GM18951 (cell line): ENCODE data around the gene PTPRK.

Experiments
- POLR2A ChIP-seq: IDR thresholded peaks from 4 replicates; pipeline ENCODE4 v1.6.1; 2011; ENCODE audit warnings: mild to moderate bottlenecking; ENCODE audit not compliant: insufficient read length, insufficient read depth; ENCODE audit errors: extremely low read depth
- in situ Hi-C: fragments of 300-500 bp; cut with MboI; formaldehyde crosslinking; loops from one replicate; pipeline ENCODE4 v1.12.0; 2022; ENCODE audit warnings: low sequenced_read_pairs, mixed read lengths, inconsistent platforms; ENCODE audit not compliant: unreplicated experiment

PTPRK gene

DNA sequence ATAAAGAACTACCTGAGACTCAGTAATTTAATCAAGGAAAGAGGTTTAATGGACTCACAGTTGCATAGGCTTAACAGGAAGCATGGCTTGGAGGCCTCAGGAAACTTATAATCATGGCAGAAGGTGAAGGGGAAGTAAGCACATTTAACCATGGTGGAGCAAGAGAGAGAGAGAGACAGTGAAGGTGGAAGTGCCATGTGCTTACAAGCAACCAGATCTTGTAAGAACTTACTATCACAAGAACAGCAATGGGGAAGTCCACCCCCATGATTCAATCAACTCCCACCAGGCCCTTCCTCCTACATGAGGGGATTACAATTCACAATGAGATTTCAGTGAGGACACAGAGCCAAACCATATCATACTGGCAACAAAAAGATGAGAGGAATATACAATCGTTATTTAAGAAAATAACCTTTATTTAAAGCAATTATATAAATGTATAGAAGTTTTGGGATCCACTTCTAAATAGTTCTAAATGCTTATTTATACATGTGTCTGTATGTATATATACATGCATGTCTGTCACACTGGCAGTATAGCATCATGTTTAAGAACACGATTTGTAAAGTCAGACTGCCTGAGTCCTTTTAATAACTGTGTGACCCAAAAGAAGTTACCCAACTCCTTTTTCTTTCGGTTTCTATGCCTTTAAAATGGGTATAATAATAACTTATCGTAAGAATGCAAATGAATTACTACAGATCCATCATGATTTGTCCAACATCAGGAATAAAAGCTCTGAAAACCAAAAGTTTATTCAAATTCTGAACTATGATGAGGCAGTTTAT, 363.9 kb downstream of the PTPRK start:
- in situ Hi-C loops: no loop called here
- TF ChIP-seq POLR2A: no peak

DNA sequence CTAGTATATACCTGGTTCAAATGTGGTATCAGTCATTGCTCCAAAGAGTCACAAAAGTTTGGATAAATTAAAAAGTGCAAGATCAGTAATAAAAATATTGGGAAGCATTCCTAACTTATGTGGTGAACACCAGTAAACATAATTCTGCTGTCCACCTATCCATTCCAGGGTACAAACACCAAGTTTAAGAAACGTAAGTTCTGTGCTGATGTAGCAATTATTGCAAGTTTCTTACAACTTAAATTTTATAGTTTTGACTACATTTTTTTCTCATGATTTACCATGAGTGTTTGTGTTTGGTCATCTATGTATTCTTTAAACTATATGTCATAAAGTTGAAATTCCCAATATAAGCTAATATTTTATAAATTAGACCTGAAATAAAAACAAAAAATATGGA, 364.6 kb downstream of the PTPRK start:
- no peak for TF ChIP-seq POLR2A
- in situ Hi-C loops: no loop called here

DNA sequence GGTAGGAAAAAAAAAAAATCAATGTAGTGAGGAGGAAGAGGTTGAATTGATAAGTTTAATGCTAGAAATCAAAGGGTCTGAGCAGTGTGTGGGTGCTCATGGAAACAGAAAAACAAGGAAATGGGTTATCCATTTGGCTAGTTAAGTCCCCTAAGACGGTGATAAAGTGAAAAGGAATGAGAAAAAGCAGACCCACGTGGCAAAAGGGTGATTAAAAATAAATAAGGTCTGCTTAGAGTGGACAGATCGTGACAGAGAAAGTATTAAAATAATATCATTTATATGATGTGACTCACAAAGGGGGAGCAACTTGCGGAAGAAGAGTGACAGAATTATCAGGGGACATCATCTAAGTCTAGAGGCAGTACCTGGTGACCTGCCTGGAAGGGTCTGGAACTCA, 367.8 kb downstream of the PTPRK start:
- TF ChIP-seq POLR2A: no peak
- in situ Hi-C loops: no loop called here

DNA sequence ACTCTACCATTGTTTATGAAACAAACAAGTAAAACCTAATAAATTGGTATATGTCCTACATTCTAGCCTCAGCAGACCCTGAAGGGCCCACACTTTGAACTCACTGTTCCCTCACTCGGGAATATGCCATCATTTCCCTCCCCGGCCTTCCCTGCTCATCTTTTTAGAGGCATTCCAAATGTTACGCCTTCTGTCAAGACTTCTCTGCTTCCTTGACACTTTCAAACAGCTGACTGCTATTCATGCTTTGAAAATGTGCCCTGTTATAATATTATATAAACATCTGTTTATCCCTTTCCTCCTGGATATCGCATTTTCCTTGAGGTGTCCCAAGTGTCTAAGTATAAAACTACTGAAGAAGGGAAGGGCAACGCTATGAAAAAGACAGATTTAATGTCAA, 370.0 kb downstream of the PTPRK start:
- TF ChIP-seq POLR2A: no peak
- in situ Hi-C loops: no loop called here

DNA sequence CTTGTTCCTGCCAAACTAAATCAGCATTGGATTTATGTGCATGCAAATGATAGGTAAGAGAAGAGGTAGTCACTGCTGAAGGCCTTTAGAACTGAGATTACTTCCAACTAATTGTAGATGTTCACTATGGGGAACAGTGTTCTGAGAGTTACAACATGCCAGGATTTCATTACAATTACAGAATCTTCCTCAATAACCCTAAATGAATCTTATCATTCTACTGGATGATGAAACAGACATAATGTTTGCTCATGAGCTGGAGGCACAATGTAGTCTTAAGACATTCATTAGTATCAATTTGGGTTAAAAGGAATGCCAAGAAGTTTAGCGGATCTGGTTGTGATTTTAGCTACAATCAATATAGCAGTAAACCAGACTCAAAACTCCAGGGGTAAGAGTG, 370.6 kb downstream of the PTPRK start:
- in situ Hi-C loops: no loop called here
- TF ChIP-seq POLR2A: no peak

DNA sequence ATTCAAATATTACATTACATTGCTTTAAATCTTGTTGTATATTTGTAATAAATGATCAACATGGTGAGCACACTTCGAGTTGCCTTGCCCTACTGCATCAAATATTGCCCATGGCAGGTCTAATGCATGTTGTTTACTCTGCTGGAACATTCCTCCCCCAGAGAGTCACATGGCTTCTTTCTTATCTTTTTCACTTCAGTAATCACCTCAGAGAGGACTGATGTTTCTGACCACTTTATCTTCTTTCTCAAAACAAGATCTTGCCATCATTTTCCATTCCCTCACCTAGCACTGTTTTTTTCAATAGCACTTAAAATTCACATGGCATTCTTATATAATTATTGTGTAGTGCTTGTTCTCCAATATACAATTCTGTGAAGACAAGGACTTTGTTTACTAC, 376.1 kb downstream of the PTPRK start:
- in situ Hi-C loops: no loop called here
- TF ChIP-seq POLR2A: no peak

DNA sequence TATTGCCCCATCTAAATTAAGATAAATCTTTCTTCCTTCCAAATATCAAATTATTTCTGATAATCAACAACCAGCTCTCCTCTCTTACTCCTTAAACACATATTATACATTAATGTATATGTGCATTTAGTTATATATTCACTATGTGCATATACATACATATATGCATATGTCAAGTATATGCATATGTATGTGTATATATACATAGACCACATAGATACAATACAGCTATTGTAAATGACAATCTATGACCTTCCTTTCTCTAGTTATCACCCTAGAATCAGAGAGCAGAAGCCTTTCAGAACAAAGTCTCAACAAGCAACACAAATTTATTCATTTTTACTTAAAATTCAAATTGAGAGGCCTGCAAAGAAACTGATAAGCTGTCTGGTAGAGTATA, 378.5 kb downstream of the PTPRK start:
- TF ChIP-seq POLR2A: no peak
- in situ Hi-C loops: no loop called here

DNA sequence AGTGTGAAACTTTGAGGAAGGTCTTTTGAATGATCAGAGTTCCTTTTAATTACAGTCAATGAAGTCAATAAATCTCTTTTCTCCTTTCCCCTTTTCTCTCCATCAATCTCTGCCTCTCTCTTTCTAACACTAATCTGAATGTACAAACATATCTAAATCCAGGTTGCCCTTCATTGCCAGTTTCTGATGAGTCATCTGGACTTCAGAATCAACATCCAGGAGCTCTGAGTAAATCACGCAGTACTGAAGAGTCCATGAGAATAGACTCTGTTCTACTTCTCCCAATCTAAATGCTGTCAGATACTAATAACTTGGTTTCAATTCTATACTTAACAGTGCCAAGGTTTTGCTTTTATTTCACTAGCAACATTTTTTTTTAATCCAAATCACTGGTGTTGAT, 380.9 kb downstream of the PTPRK start:
- in situ Hi-C loops: no loop called here
- TF ChIP-seq POLR2A: no peak

DNA sequence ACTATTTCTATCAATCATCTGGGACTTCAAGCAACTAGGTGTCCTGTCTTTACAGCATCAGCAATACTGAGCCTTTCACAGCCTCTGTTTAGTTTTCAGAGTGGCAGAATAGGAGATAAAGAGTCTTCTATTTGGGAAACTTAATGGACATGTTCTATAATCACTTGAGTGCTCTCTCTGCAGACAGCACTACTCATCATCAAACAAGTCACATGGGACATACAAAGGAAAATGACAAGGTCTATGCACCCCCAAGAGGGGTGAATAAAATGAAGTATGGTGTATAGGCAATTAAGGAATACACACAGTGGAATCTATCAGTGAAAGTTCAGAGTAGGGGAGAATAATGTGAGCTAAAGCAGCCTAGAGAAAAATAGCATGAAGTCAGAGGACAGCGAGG, 381.7 kb downstream of the PTPRK start:
- TF ChIP-seq POLR2A: no peak
- in situ Hi-C loops: no loop called here

DNA sequence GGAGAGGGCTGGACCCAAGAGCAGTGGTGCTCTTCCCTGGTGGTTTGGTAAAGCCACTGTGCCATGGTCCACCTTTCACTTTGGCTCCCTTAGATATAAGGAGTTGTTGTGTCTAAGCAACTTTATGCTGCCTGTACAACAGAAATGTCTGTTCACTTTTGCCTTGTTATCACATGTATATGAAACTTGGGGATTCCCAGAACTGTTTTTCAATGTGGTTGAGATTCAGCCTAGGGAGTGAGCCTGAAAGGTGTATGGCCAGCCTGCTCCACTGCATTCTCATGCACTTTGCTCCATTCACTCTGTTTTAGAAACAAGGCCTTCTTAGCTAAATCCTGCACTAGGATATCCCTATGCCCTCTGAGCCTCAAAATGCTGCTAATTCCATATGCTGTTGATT, 385.1 kb downstream of the PTPRK start:
- no peak for TF ChIP-seq POLR2A
- in situ Hi-C loops: no loop called here

DNA sequence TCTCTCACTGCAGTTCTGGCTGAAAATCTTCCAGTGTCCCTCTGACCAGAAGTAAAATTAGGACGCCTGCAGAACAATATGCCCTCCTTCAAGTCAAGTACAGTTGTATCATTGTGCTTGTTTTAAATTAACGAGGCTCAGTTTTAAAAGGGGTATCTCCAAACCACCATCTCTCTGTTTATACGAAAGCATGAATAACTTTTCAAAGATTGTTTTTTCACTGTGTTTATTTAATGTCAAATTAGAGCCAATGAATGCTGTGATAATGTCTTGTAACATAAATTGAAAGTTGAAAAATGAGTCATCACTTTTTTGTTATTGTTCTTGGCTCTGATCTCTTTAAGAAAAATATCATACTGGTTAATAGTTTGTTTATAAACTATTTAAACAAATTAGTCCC, 388.8 kb downstream of the PTPRK start:
- TF ChIP-seq POLR2A: no peak
- in situ Hi-C loops: no loop called here

DNA sequence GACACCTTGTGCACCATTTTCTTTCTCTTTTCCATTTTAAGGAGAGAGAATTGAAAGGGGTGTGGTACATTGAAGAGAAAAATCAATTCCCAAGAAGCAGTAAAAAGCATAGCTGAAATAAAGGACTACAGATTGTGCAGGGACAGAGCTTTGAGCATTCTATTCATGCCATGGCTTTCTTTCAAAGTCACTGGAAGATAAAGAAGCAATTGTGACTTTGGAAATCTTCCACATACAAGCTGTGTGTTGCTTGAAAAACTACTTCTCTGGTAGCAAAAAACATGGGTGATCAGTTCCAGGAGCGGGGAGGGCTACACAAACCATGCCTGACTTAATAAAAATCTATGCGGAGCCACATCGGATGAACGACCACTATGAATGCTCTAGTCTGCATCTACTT, 389.4 kb downstream of the PTPRK start:
- in situ Hi-C loops: no loop called here
- TF ChIP-seq POLR2A: no peak

DNA sequence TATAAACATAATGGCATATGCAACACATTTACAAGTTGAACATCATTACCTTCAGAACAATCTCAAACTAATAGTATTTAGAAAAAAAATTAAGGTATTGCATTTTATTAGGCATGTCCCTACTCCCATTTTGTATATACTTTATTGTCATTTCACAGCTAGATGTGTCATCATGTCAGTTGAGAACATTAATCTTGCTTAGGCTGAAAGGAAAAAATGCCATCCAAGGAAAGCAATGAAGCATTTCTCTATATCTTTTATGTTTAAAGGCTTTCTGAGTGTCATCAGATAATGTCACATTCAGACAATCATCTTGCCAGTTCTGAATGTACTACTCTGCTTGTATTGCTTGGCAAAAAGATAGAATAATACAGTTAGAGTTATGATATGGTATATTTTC, 390.7 kb downstream of the PTPRK start:
- no peak for TF ChIP-seq POLR2A
- in situ Hi-C loops: no loop called here

DNA sequence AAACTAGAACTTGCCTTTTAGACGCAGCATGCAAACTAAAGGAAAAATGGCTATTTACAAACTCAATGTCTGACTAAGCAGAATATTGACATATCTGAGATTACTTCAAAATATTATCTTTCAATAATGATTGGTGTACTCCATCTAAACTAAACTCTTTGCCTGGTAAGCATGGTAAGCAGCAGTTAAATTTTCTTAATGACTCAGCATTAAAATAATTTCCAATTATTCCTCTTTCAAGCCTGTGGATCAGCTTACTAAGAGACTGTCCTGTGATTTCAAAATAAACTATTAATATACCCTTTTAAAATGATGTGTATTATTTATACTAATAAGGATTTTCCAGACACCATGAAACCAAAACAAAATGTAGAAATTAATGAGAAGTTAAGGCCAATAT, 392.7 kb downstream of the PTPRK start:
- in situ Hi-C loops: no loop called here

DNA sequence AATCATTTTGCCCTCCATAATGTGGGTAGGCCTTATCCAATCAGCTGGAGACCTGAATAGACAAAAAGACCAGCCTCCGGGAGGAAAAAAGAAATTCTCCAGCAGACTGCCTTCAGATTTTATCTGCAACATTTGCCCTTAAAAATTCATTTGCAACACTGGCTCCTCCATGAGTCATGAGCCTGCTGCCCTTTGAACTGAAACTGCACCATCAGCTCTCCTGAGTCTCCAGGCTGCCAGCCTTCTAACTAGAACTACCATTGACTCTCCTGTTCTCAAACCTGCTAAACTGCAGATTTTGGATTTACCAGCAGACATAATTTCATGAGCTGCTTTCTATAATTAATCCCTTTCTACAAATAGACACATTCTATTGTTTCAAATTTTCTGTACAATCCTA, 395.7 kb downstream of the PTPRK start:
- in situ Hi-C loops: no loop called here
- TF ChIP-seq POLR2A: no peak

More for the DNA sequence above, 392.7 kb downstream of the PTPRK start:
- no peak for TF ChIP-seq POLR2A

DNA sequence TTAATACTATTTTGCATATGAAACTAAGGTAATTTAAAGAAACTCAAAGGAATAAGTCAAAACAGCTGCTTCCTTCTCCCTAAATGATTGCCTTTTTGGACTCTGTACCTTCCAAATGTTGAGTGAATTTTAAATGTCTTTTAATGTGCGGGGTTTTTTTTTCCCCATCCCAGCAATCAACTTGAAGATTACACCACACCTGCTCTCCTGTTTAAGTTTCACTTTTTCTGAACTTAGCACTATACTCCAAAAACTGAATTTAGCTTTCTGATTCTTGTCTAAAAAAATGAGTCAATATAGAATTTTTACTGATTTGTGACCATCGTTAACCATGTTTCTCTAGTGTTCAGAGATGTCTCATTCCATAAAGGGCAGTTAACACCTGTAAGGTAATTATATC, 398.8 kb downstream of the PTPRK start:
- in situ Hi-C loops: no loop called here
- TF ChIP-seq POLR2A: no peak
